ENCODE results near the gene SARDH.

GRCh38 chr9:133689151-133689763, 48.9 kb downstream of the SARDH start:
- TF ChIP-seq CTCF (IDR thresholded peaks at IDR 0.05) (no peak), POLR2A (IDR thresholded peaks at IDR 0.05) (no peak)

All from tibial nerve (tissue), 3 donors.